ENCODE results near the gene SLC16A4.
A peak's percentile ranks its signal among the peaks of the same experiment; 100 is the strongest.
"Not testable (repeated sequence)": the region's sequence is repeated elsewhere in the genome, so short reads cannot be mapped to it uniquely, and the experiment has no call there.

SLC16A4 gene

GRCh38 chr1:110390692-110391245 lies at the start of gene SLC16A4:
TSS of gene SLC16A4 (minus strand) at chr1:110391026. CDS start at chr1:110389323, 1,703 bp downstream.
- no peak for DNase-seq

DNA sequence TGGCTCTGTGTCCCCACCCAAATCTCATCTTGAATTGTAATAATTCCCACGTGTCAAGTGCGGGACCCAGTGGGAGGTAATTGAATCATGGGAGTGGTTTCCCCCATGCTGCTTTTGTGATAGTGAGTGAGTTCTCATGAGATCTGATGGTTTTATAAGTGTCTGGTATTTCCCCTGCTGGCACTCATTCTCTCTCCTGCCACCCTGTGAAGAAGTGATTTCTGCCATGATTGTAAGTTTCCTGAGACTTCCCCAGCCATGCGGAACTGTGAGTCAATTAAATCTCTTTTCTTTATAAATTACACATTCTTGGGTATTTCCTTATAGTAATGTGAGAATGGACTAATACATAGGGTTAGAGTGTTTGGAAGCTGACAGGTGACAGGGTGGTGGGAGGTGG lies 49.0 kb upstream of the SLC16A4 start:
- not testable (repeated sequence) for DNase-seq

DNA sequence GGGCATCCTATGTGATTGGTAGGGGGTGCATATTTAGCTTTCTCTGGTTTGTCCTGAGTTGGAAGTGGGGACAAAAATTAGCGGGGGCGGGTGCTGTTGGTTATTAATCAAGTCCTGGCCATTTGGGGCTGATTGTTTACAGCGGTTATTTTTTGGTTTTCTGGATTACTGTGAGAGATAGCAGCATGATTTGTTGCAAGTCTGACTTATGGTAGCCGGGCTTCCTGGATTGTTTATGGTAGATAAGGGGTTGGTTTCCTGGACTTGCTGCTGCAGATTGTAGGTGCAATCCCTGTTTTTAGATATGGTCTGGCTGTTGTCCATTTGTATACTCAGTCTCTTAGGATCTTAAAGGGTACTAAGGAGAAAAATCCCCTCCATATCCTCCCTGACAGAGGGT lies 48.1 kb upstream of the SLC16A4 start:
- DNase-seq: no peak

GRCh38 chr1:110437645-110438299 lies 46.9 kb upstream of the SLC16A4 start:
- DNase-seq: not testable (repeated sequence)

DNA sequence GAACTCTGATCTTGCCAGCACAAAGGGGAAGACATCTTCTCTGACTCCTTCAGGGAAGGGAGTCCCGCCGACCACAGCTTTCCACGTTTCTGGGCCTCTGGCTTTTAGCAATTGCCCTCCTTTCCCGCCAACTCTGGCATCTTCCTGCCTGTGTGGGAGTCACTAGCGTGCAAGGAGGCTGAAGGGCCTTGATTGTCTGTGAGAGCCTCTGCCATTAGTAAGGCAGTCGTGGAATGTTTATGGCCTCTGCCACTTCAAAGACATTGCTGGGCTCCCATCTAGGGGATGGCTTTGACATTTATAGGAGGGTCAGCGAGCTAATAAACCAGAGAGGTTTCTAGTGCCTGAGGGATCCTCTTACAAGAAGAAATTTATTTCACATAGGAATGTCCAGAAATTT lies 45.8 kb upstream of the SLC16A4 start:
- DNase-seq: no peak

GRCh38 chr1:110434946-110435345 lies 44.1 kb upstream of the SLC16A4 start:
- DNase-seq: no peak

- no peak for DNase-seq
These were observed 43.0 kb upstream of the SLC16A4 start for GRCh38 chr1:110433803-110434202.

- no peak for DNase-seq
These were observed 42.4 kb upstream of the SLC16A4 start for GRCh38 chr1:110433213-110433612.

DNA sequence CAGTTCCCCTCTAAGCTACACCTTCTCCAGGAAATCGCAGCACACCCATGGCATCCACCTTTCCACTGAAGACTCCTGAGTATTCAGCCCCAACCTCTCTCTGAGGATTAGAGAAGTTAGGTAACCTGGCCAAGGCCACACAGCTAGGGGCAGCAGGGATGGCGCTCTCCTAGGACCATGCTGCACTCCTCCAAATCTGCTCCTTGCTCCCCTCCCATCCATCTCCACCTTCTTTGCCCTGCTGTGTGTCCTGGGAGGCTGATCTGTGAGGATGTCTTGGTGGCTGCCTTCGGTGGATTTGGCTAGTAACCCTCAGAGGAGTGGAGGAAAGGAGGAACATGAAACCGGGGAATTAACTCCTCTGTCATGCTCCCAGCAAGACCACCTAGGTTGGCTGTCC lies 40.1 kb upstream of the SLC16A4 start:
- DNase-seq: no peak

- DNase-seq: no peak
These were observed 39.5 kb upstream of the SLC16A4 start for GRCh38 chr1:110430366-110430765.

DNA sequence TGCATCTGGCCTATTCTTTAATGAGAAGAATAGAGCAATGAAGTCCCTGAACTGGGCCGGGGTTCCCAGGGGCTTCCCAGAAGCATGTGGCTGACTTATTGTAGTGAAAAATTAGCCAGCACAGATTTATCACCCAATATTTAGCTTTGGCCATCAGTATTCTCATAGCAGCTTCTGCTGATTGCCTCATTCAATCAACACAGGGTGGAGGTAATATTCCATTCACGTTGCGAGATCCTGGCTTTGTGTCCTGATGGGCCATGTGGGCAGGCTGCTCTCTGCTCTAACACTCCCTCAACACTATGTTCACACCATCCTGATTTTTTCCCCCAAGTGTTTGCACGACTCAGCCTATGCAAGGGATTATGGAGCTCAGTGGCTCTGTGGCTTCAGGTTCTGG lies 38.1 kb upstream of the SLC16A4 start:
- no peak for DNase-seq

DNA sequence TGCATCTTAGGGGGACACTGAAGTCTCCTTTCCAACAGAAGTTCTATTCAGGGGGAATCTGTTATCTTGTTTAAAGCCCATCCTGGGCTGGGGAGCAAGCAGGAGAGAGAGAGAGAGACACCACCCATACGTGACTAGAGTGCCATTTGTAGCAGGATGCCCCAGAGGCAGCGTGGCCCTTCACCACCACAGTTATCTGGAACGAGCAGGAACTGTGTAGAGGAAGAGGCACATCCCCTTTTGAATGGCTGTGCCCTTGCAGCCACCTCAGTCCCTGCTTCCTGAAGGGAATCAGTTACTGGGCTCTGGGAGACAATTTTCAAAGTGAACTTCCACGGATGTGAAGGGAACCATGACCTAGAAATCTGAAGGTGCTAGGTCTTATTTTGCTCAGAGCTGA lies 36.0 kb upstream of the SLC16A4 start:
- DNase-seq: no peak

GRCh38 chr1:110425612-110426152 lies 34.9 kb upstream of the SLC16A4 start:
- DNase-seq: no peak

GRCh38 chr1:110424699-110425611 lies 34.1 kb upstream of the SLC16A4 start:
- DNase-seq: no peak

DNA sequence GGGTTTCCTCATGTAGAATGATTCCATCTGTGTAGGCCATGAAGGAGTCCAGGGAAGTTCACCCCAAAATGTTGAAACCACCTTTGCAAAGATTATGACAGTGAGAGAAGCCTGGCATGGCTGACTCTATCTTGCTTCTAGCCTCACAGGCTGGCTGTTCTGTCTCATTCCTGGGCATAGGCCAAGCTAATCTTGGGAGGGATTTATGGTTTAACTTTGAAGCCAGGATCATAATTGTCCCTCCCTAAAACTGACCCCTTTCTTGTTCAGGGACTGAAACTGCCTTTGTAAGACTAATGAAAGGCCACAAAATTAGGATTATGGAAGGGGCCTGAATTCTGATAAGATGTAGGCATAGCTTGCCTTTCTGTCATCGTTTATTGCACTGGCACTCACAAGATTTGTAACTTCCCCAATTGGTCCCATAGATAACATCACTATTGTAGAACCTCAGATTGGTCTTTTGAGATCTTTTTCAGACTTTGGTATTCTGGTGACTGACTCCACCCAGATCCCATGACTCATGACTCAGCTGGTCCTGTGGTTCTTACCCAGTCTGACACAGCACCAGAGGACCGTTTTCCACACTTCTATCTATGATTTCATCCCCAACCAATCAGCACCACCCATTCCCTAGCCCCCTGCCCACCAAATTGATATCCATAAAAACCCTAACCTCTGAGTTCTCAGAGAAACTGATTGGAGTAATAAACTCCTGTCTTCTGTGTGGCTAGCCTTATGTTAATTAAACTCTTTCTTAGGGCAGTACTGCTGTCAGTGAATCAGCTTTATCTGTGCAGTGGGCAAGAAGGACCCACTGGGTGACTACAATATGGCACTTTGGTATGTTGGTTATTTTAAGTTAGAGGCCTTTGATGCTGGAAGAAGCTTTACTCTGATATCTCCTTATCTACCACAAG lies 30.3 kb upstream of the SLC16A4 start:
- DNase-seq: no peak

- DNase-seq: no peak
These were observed 29.3 kb upstream of the SLC16A4 start for GRCh38 chr1:110420023-110420662.

GRCh38 chr1:110418729-110419128 lies 27.9 kb upstream of the SLC16A4 start:
- DNase-seq: no peak

- not testable (repeated sequence) for DNase-seq
These were observed 22.2 kb upstream of the SLC16A4 start for GRCh38 chr1:110413045-110413444.

DNA sequence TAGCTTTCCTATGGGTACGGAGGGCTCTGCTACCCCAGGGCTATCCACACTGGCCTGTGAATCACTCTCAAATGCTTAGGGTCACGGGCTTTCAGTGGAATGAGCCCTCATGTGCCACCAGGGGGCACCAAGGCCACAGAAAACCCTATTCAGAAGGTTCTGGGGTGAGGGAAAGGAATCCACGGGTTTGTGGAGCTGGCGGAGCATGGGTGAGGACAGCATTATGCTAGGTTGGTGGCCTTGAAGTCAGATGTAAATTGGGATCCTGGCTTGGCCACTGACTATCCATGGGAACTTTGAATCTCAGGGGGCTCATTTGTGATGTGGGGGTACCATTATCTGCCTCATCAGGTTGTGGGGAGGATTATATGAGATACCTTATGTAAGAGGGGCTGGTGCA lies 21.8 kb upstream of the SLC16A4 start:
- peak; percentile 4 for DNase-seq

DNA sequence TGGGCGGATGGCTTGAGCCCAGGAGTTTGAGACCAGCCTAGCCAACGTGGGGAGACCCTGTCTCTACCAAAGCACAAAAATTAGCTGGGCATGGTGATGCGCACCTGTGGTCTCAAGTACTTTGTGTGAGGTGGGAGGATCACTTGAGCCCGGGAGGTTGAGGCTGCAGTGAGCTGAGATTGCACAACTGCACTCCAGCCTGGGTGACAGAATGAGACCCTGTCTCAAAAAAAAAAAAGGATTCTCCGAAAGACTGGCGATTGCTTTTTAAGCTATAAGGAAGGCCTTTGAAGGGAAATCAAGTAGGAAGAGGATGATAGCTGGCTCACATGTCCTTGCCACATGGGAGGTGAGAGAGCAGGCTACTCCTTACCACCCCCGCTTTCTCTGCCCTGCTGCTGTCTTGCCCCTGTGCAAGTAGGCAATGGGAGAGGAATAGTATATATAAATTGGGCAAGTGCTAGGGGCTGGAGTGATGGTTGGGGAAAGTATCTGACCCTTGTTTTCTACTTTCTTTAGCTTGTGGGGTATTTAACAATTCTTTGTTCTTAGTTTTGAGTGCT lies 20.4 kb upstream of the SLC16A4 start:
- no peak for DNase-seq

DNA sequence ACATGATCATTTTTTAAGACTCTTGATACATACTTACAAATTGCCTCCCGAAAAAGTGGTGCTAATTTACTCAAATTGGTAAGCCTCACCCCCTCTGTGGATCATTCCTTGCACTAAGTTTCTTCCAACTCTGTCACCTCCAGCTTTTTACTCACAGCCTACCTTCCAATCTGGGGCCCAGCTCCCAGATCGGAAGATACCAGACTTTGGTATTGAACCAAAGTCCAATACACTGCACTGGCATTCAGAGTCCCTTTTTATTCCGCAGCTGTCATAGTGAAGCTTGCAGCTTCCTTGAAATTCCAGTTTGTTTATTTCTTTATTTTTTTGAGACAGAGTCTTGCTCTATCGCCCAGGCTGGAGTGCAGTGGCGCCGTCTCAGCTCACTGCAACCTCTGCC lies 18.5 kb upstream of the SLC16A4 start:
- DNase-seq: no peak

DNA sequence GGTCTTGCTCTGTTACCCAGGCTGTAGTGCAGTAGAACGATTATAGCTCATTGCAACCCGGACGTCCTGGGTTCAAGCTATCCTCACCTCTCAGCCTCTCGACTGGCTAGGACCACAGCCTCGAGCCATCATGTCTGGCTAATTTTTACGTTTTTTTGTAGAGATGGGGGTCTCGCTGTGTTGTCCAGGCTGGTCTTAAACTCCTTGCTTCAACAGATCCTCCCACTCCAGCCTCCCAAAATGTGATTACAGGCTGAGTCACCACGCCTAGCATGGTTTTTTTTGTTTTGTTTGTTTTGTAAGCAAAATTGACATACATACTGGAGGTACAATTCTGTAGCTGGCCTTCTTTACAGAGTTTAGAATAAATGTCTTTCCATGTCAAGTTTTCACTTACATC lies 17.7 kb upstream of the SLC16A4 start:
- DNase-seq: no peak
